H1 (cell line): ENCODE measurements around the gene RPS18. TPM values are rescaled to one million over a fixed set of nuclear protein-coding genes. Genes with fewer than 3 reads are reported as not detected.

ENCODE experiments used
- ATF2 ChIP-seq: IDR thresholded peaks from 2 replicates; pipeline ENCODE4 v1.6.1; 2012; ENCODE audit warnings: low read length, inconsistent platforms
- CHD7 ChIP-seq: fragments of 300-600 bp; sonication (generic); IDR thresholded peaks from 2 replicates; pipeline ENCODE4 v1.7.1; 2012; ENCODE audit warnings: low read length, moderate library complexity, mild to moderate bottlenecking, inconsistent platforms; ENCODE audit not compliant: insufficient replicate concordance
- GABPA ChIP-seq: IDR thresholded peaks from 2 replicates; pipeline ENCODE4 v1.6.1; 2011; ENCODE audit warnings: mild to moderate bottlenecking, low read length, moderate library complexity, borderline replicate concordance; ENCODE audit not compliant: insufficient read depth
- KDM4A ChIP-seq: IDR thresholded peaks from one replicate; pipeline ENCODE4 v1.7.1; 2012; ENCODE audit warnings: low read depth, mild to moderate bottlenecking, moderate library complexity, low read length, inconsistent platforms; ENCODE audit not compliant: severe bottlenecking
- RFX5 ChIP-seq: IDR thresholded peaks from 2 replicates; pipeline ENCODE4 v1.6.1; 2011; ENCODE audit warnings: low read depth, low read length, improper control_type of control experiment, borderline replicate concordance
- SIRT6 ChIP-seq: IDR thresholded peaks from one replicate; pipeline ENCODE4 v1.7.1; 2012; ENCODE audit warnings: low read length, inconsistent platforms
- SRF ChIP-seq: IDR thresholded peaks from 2 replicates; pipeline ENCODE4 v1.6.1; 2011; ENCODE audit warnings: mild to moderate bottlenecking, low read depth, low read length, moderate library complexity
- SUZ12 ChIP-seq: fragments of 200-600 bp; sonication (generic); IDR thresholded peaks from 2 replicates; pipeline ENCODE4 v1.6.1; 2012; ENCODE audit warnings: mild to moderate bottlenecking, inconsistent platforms, low read length, moderate library complexity, mixed read lengths
- TAF1 ChIP-seq: IDR thresholded peaks from 2 replicates; pipeline ENCODE4 v1.6.1; 2011; ENCODE audit warnings: mild to moderate bottlenecking, low read depth, low read length
- polyA plus RNA-seq, 7 experiments: library from polyadenylated mRNA; depleted of rRNA in 3 of 7; stranded (reverse) in 5 of 7; unstranded in 2 of 7; fragments of >200 nt in 5 of 7; fragments of 200-250 nt in 2 of 7; gene quantifications; 1 replicate in 5 of 7; 2 replicates in 1 of 7; 4 replicates in 1 of 7; pipeline versions ENCODE4 v1.2.1 to v1.2.3, GENCODE V29; 2011 to 2013; ENCODE audit warnings: missing spikeins in 2 of 7, mixed read lengths in 2 of 7
- total RNA-seq: library from RNA; stranded (reverse); fragmentation: NEBNext Ultra II Directional; extraction: Animal tissue kit (Norgen Biotek cat#: 25700); gene quantifications from 2 replicates; pipeline ENCODE4 v1.2.1, GENCODE V29; 2021

Gene RPS18
- total and polyA plus RNA-seq, 2 of the 8 experiments (the other 6 are each of a cell fraction or from before 2014, with no cell fraction given) = 2,796 to 7,099 TPM

GRCh38 chr6:33295621-33296369 lies 23.9 kb downstream of the RPS18 start (continued):
- no peak for TF ChIP-seq CHD7
- TF ChIP-seq SUZ12 = no peak
- TF ChIP-seq ATF2 = no peak
- no peak for TF ChIP-seq SIRT6
- TF ChIP-seq SRF = no peak
- TF ChIP-seq KDM4A = no peak
- TF ChIP-seq GABPA = no peak
- TF ChIP-seq TAF1 = no peak
- TF ChIP-seq RFX5 = no peak
